ENCODE data around the gene THADA. TPM values are rescaled to one million over a fixed set of nuclear protein-coding genes. Genes with fewer than 3 reads are reported as not detected.

THADA gene
- total and polyA plus RNA-seq, 2 donors (not counting 3 experiments of a cell fraction or from before 2014, with no cell fraction given) = 22.6 to 25.3 TPM

- no peaks in the 10 kb centered on the region for H3K9me1 ChIP-seq (replicated peaks; ENCODE audit: control insufficient read depth, extremely low read depth, insufficient read depth, low read length)
- H4K20me1 ChIP-seq (replicated peaks; ENCODE audit: control insufficient read depth, extremely low read depth, insufficient read depth, low read length) = no peaks in the 10 kb centered on the region
- H3K4me2 ChIP-seq (ENCODE audit: insufficient read depth, low read length) = no peak overlapping the region
- no peak for DNase-seq (ENCODE audit: low read depth, low spot score)
- no peaks in the 10 kb centered on the region for H3K79me2 ChIP-seq (ENCODE audit: control insufficient read depth, insufficient read depth, low read length)
- peaks cover 15% of the 10 kb centered on the region for H3K4me1 ChIP-seq (ENCODE audit: control insufficient read depth, extremely low read depth, insufficient read depth, low read length)
- CTCF ChIA-PET = interaction anchor here (1.3 kb wide), 1 partner anchor 205 kb away, joined by 4 read pairs; no protein-coding TSS in a partner anchor
- no peak overlapping the region for H2AFZ ChIP-seq (ENCODE audit: low read depth, low read length)
- H3K27ac ChIP-seq (ENCODE audit: insufficient read depth, low read depth, low read length) = no peak overlapping the region
- H3K9me3 ChIP-seq (replicated peaks; ENCODE audit: control insufficient read depth, insufficient read depth, low read length) = peaks cover 2% of the 10 kb centered on the region
- peaks cover 0 to 4% of the 10 kb centered on the region in 2 experiments for H3K36me3 ChIP-seq (ENCODE audit: control insufficient read depth in 2 of 2, extremely low read depth in 1 of 2, insufficient read depth in 2 of 2, low read length in 2 of 2)
- POLR2A ChIA-PET = no interaction called here
- TF ChIP-seq EZH2 (IDR thresholded peaks at IDR 0.05; ENCODE audit: borderline replicate concordance, low read depth, low read length, severe bottlenecking) (no peak), MYC (IDR thresholded peaks at IDR 0.05; ENCODE audit: low read depth, low read length) (no peak), JUN (IDR thresholded peaks at IDR 0.05; ENCODE audit: borderline replicate concordance, insufficient read depth, insufficient read length, low read depth) (no peak), GATA2 (IDR thresholded peaks at IDR 0.05; ENCODE audit: insufficient read depth, insufficient read length, low read depth, low read length) (no peak), FOS (IDR thresholded peaks at IDR 0.05; ENCODE audit: borderline replicate concordance, insufficient read depth, low read length) (no peak), CTCF (IDR thresholded peaks at IDR 0.05; ENCODE audit: extremely low read depth in 1 of 2, insufficient read depth in 1 of 2, low read depth in 1 of 2, low read length in 2 of 2) (no peak), POLR2A (IDR thresholded peaks at IDR 0.05; ENCODE audit: low read depth, low read length) (no peak), POLR2AphosphoS5 (IDR thresholded peaks at IDR 0.05; ENCODE audit: insufficient read depth, low read depth, low read length) (no peak), MAX (IDR thresholded peaks at IDR 0.05; ENCODE audit: insufficient read depth, insufficient read length) (no peak)
- dilution Hi-C loops (cut with MboI; ENCODE audit: extremely low pct_ligation_motif_present, low sequenced_read_pairs) = no loop called here
- H3K27me3 ChIP-seq (ENCODE audit: control insufficient read depth in 2 of 2, insufficient read depth in 2 of 2, low read length in 2 of 2) = no peaks in the 10 kb centered on the region
- no peak overlapping the region for H3K4me3 ChIP-seq (replicated peaks in 1 of 3; ENCODE audit: insufficient read depth in 1 of 3, low read depth in 1 of 3, low read length in 3 of 3)
- no peak overlapping the region for H3K9ac ChIP-seq (replicated peaks; ENCODE audit: extremely low read depth, insufficient read depth, low read length)
- BruUV-seq (replicated peaks) = no TSS peak
- intact Hi-C loops (cut with micrococcal nuclease) = no loop called here
- FAIRE-seq = no peak
Observed at GRCh38 chr2:43279317-43279840, 316.5 kb downstream of the THADA start.

All from endothelial cell of umbilical vein (primary cell).